Fibroblast of the aortic adventitia (primary cell): ENCODE measurements around the gene HLTF. TPM values are rescaled to one million over a fixed set of nuclear protein-coding genes. Genes with fewer than 3 reads are reported as not detected.
A peak's percentile ranks its signal among the peaks of the same experiment; 100 is the strongest.

Experiments
- DNase-seq: peaks from one replicate; pipeline ENCODE4 v3.0.0-alpha.2; 2010; ENCODE audit warnings: low read depth
- H3K4me3 ChIP-seq: 2 replicates; pipeline ENCODE4 v1.5.1; 2011; ENCODE audit warnings: low read depth, mild to moderate bottlenecking, control low read depth, low read length, moderate library complexity
- CTCF ChIP-seq: IDR thresholded peaks from 2 replicates; pipeline ENCODE4 v1.5.1; 2011; ENCODE audit warnings: mild to moderate bottlenecking, low read length, control low read depth, inconsistent platforms; ENCODE audit not compliant: insufficient read depth
- total RNA-seq: library from RNA; depleted of rRNA; stranded (reverse); fragments of >200 nt; gene quantifications from 2 replicates; pipeline ENCODE4 v1.2.3, GENCODE V29; 2012; ENCODE audit warnings: low replicate concordance

Gene HLTF
- total RNA-seq, 1 donor = 61.4 TPM

GRCh38 chr3:149087208-149087607 lies 875 bp upstream of the HLTF start:
- H3K4me3 ChIP-seq = no peak overlapping the region
- no peak for DNase-seq
- TF ChIP-seq CTCF = no peak

DNA sequence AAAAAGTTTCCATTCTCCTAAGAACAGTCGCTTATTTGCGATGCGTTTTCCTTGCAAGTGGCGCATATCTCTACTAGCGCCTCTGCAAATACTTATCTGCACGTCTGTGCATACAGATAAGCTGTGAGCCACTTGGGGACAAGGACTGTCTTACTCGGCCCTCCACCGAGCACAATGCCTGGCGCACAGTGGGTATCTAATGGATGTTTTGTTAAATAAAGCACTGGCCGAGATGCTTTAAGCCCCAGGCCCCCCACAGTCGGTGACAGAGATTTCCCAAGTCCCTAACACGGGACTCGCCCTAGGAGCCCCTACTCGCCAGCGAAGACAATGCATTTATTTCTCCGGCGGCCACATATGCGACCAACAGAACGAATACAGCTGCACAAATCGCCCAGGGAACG lies 503 bp downstream of the HLTF start:
- peak overlapping the region; percentile 85 for H3K4me3 ChIP-seq
- peak; percentile 11 for TF ChIP-seq CTCF
- peak; percentile 40 for DNase-seq

GRCh38 chr3:149081772-149082171 lies 4.6 kb downstream of the HLTF start:
- no peak for DNase-seq
- TF ChIP-seq CTCF = no peak
- no peak overlapping the region for H3K4me3 ChIP-seq

GRCh38 chr3:149080699-149081091 lies 5.6 kb downstream of the HLTF start:
- DNase-seq = peak; percentile 74
- no peak overlapping the region for H3K4me3 ChIP-seq
- TF ChIP-seq CTCF = no peak

- no peak overlapping the region for H3K4me3 ChIP-seq
- TF ChIP-seq CTCF = no peak
- DNase-seq = peak; percentile 75
These were observed 6.2 kb downstream of the HLTF start for GRCh38 chr3:149080011-149080698.

GRCh38 chr3:149077628-149078027 lies 8.7 kb downstream of the HLTF start:
- no peak overlapping the region for H3K4me3 ChIP-seq
- peak; percentile 74 for DNase-seq
- no peak for TF ChIP-seq CTCF

- no peak for DNase-seq
- no peak overlapping the region for H3K4me3 ChIP-seq
- TF ChIP-seq CTCF = no peak
These were observed 18.4 kb downstream of the HLTF start for GRCh38 chr3:149067883-149068282.
